ENCODE results near the gene FAM209B.
"Not testable (repeated sequence)": the region's sequence is repeated elsewhere in the genome, so short reads cannot be mapped to it uniquely, and the experiment has no call there.

The FAM209B gene

DNA sequence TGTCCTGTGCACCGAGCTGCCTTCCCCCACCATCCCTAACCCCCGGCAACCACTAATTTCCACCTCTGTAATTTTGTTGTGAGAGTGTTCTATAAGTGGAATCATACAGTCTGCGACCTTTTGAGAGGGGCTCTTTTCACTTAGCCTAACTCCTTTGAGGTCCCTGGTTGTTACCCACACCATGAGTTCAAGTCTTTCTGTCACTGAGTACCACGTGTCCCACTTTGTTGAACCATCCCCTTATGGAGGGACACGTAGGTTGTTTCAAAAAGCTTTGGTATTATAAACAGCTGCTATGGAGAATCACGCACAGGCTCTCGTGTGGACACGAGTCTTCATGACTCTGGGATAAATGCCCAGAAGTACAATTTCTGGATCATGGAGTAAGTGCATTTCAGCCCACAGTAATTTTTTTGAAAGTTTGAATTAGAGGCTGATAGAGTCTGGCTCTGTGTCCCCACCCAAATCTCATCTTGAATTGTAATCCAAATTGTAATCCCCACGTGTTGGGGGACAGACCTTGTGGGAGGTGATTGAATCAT, 9.5 kb downstream of the FAM209B start:
- no peak for DNase-seq

DNA sequence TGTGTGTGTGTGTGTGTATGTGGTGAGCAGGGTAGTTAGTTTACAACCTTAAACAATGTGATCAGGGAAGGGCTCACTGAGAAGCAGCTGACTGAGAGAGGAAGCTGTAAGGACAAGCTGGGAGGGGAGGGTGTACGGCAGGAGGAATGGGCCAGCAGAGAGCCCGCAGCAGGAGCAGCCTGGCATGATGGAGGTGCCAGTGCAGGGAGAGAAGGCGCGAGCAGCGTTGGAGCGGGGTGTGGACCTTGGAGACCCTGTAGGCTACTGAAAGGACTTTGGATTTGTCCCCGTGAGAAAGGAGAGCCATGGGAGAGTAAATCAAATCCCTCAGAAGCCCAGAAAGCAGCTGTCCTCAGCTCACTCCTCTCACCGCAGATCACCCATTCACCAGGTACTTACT, 18.5 kb downstream of the FAM209B start:
- DNase-seq, result no peak

DNA sequence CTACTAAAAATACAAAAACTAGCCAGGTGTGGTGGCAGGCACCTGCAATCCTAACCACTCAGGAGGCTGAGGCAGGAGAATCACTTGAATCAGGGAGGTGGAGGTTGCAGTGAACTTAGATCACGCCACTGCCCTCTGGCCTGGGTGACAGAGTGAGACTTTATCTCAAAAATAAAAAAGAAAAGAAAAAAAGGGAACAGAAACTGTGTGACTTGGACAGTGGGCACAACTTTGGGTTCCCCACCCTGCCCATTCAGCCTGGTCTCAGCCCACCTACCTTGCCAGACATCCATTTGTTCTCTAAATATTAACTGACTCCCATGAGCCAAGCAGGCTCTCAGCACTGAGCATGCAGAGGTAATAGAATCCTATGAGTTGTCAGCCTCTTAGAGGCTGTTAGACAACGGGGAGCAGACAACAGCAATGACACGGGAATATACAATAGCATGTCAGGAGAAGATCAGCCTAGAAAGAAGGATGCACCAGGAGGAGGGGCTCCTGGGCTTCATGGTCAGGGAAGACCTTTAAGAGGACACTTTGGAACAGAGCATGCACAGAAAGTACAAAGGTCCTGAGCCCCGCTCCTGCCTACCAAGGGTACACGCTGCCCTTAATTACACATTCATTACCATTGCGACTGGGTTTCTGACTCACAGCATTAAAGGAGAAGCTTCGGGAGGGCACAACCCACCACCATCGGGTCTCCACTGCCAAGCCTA, 20.0 kb downstream of the FAM209B start:
- no peak for DNase-seq

DNA sequence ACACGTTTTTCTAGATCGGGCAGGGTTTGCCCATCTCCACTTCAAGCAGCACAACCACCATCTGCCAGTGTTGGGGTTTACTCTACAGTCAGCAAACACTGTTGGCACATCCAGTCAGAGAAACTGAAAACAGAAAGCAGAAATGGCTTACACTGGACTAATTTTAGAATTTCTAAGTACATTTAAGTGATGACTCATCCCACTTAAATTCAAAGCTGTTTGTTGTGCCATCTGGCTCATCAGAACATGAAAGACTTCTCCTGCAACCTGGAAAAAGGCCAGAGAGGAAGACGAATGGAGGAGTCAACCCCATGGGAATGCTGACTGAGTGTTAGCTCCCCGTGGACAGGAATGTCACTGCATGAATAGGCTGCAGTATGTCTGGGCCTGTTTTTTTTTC, 21.8 kb downstream of the FAM209B start:
- peak; percentile 85 for DNase-seq

DNA sequence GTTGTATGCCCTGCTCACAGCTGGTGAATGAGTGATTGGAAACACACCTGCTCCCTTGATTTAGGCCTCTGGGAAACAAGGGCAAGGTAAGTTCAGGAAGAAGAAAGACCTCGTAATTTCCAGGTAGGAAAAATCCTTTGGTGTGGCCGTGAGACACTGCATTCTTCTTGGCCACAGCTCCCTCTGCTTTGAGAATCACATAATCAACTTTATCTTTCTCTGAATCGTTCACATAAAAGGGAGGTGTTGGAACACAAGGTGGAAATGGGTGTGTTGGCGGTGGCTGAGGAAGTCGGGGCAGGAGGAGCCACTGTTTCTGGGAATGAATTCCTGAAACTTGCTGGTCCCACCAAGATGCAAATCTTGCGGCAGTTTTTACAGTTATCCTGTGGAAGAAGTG, 25.9 kb downstream of the FAM209B start:
- DNase-seq, result no peak

DNA sequence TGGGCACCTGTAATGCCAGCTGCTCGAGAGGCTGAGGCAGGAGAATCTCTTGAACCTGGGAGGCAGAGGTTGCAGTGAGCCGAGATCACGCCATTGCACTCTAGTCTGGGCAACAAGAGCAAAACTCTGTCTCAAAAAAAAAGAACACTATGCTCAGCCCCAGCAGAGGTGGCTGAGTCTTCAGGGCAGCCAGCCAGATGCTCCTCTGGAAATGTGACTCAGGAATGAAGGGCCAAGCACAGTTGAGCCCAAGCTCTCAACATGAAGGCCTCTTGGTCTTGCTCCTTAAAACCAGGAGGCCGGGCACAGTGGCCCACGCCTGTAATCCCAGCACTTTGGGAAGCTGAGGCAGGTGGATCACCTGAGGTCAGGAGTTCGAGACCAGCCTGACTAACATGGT, 31.5 kb downstream of the FAM209B start:
- DNase-seq, result not testable (repeated sequence)

DNA sequence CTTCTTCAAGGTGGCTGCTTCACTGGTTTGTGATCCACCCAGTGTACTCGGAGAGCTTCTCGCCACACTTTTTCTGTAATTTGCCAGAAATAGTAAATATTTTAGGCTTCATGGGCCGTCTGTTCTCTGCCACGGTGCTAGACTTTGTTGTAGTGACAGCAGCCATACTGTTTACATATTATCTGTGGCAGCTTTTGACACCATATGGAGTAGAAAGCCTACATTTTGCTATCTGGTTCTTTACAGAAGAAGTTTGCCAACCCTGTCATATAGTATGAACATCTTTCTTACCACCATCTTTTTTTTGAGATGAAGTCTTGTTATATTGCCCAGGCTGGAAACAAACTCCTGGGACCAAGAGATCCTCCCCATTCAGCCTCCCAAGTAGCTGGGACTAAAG, 32.5 kb downstream of the FAM209B start:
- no peak for DNase-seq

DNA sequence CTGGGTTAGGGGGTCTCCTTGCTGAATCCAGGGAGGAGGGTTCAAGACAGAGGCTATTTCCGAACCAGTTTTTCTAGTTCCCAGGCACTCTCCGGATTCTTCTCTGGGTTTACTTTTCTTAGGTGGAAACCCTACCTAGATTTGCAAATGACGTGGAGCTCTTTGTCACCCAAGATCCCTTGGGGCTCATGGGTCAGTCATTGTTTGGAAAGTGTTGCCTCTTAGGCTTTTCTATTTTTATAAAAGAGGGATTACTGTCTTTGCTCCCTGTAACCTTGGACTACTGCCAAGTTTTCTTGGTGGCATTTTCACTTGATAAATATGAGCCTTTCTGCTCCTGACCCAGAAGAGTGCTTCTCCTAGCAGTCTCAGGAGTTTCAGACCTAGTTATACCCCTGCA, 33.6 kb downstream of the FAM209B start:
- no peak for DNase-seq

DNA sequence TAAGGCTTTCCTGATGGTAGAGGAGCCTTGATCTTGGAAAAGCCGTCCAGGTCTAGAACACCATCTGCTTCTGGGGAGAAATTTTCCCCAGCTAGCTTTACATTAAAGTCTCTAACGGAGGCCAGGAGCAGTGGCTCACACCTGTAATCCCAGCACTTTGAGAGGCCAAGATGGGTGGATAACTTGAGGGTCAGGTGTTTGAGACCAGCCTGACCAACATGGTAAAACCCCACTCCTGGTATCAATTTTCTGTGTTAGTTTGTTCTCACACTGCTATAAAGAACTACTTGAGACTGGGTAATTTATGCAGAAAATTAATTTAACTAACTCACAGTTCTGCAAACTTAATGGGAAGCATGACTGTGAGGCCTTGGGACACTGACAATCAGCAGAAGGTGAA, 37.8 kb downstream of the FAM209B start:
- DNase-seq, result no peak

DNA sequence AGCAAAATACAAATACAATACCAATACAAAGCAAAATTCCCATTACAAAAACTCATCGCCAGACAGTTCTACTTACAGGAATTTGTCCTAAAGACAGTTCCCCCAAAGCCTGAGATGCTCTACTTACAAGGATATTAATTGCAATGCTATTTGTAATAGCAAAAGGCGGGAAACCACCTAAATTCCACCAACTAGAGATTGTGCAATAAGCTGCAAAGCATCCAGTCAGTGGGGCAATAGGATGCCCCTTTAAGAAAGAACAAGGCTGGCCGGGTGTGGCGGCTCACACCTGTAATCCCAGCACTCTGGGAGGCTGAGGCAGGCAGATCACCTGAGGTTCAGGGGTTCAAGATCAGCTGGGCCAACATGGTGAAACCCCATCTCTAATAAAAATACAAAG, 39.1 kb downstream of the FAM209B start:
- DNase-seq, result no peak

DNA sequence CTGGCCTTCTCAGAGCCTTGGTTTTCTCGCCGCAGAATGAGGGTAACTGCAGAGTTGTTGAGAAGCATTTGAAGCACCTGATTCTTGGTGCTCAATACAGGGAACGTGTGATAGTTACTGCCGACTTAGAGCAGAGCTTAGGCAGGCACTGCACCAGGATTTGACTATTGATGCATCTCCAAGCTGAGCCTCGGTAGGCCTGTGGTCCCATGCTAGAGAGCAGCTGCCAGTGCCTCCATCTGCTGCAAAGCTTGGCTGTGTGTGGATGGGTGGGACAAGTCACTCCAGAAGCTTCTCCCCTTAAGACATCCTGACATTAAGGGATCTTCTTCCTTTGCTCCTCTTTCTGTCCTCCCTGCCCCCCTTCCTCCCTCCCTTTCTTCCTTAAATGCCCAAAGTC, 40.9 kb downstream of the FAM209B start:
- DNase-seq, result no peak

DNA sequence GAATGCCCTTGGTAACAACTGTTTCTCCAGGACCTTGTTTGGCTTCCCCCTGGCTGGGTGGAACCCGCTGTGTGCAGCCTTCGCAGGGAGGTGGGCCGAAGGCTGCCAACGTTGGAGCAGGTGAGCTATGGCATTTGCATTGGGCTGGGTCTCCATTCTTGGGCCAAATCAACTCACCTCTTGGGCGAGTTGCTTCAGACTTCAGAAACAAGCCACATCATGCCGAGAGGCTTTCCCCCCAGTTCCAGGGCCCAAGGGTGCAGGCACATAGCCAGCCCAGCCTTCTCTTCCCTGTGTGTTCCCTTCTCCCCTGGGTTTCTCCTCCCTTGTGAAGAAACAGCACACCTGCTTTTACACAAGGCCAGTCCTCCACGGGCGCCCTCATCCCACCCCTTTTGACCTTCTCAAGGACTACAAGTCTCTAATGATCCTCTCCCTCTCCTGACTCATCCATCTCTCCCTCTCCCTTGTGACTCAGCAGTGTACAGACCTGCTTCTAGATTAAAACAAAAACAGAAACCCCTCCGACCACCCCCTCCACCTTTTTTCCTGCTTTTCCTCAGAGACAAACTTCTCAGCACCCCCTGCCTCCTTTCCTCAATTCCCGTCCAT, 41.6 kb downstream of the FAM209B start:
- DNase-seq, result no peak

DNA sequence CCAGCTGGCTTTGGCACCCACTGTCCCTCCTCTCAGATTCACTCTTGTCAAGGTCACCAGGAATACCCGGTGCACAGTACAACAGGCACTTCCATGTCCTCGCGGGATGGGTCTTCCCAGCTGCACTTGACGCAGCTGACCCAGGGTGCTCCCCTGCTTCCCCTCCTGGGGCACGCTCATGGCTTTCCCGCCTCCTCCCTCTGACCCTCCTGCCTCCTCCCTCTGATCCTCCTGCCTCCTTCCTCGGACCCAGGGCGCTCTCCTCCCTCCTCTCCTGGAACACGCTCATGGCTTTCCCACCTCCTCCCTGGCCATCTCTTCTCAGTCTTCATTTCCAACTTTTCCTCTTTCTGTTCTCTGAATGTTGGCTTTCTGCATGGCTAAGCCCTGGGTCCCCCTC, 42.1 kb downstream of the FAM209B start:
- DNase-seq, result no peak

DNA sequence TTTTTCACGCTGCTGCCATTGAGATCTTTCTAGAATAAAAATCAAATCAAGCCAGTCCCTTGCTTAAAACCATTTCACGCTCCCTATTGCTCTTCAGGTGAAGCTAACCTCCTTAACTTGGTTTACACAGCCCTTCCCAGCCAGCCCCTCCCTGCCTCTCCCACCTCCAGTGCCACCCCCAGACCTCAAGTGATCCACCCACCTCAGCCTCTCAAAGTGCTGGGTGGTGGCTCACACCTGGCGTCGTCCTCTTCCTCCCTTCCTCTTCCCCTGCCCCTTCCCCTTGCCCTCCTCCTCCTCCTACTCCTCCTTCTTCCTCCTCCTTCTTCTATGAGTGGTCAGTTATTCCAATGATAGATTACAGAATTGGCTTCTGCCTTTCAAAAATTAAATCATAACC, 42.9 kb downstream of the FAM209B start:
- DNase-seq, result no peak

DNA sequence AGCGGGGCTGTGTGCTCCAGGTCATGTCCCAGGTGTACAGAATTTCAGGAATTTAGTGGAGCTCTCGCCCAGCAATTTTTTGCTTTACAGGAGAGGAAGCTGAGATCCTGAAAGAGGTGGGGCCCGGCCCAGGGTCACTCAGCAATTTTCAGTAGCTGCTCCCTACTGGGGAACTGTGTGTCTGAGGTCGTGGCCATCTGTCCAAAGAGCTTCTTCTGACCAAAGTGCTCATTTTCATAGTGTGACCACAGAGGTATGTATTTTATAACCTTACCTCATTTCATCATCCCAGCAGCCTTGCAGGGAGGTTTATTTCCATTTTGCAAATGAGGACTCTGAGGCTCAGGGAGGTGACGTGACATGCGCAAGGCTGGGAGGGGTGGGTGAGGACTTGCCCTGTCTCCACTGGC, 46.3 kb downstream of the FAM209B start:
- no peak for DNase-seq

DNA sequence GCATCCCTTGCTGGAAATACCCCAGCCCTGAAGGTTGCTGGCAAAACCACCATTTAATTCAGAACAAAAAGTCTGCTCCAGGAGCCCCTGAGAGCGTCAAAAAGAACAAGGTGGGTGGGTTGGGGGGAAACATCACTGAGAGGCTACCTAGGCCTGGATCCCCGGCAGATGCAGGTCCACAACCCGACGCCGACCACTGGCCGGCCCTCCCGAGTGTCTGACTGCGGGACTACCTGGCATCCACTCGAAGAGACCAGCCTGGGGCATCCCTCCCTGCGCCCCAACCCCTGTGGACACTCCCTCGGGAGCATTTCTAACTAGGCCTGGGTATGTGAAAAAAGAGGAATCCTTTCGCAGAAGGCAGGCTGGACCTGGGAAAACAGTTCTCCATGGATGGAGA, 47.2 kb downstream of the FAM209B start:
- DNase-seq, result no peak

DNA sequence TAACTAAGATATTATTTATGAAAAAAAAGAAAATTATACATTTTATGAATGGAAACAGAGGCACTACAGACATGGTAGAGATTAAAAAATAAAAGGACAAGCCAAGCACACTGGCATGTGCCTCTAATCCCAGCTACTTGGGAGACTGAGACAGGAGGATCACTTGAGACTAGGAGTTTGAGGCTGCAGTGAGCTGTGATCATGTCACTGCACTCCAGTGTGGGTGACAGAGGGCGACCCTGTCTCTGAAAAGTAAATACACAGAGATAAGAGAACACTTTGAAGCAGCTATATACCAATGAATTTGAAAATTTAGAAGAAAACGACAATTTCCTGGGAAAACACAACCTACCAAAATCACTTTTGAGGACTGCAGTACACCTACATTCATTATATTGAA, 48.7 kb downstream of the FAM209B start:
- no peak for DNase-seq

DNA sequence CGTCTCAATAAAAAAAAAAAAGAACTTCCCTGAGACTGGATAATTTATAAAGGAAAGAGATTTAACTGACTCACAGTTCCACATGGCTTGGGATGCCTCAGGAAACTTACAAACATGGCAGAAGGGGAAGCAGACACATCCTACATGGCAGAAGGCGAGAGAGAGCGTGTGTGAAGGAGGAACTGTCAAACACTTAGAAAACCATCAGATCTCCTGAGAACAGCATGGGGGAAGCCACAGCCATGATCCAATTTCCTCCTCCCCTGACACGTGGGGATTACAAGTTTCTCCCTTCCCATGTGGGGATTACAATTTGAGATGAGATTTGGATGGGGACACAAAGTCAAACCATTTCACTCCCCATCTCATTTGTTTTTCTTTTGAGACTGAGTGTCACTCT, 49.5 kb downstream of the FAM209B start:
- no peak for DNase-seq

DNA sequence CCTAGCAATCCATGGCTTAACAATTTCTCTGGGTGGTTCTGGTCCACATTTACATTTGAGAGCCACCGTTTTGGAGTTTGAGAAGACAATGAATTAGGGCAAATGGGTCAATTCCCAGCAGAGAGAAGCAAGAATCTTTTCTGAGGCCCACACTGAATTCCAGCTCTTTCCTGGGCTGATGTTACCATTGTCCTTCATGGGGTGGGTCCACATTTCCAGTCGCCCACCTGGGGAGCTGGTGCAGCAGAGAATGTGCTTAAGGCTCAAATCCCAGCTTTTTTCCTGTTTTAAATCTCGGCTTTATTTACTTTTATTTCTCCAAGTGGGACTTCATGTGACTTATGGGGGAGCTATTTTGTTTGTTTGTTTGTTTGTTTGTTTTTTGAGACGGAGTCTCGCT, 51.9 kb downstream of the FAM209B start:
- DNase-seq, result no peak

All from NCI-H1694 treated with DMSO at 0.1 percent for 48 hours (cell line).